GM11168 (cell line): Measurements from ENCODE around the gene EHMT2.
"Not testable (repeated sequence)": the region's sequence is repeated elsewhere in the genome, so short reads cannot be mapped to it uniquely, and the experiment has no call there.

Experiments used
- in situ Hi-C: fragments of 300-500 bp; cut with MboI; formaldehyde crosslinking; loops from one replicate; pipeline ENCODE4 v1.12.0; 2022; ENCODE audit warnings: low sequenced_read_pairs; ENCODE audit not compliant: unreplicated experiment

The EHMT2 gene

GRCh38 chr6:31874084-31874670 is 23.3 kb downstream of the EHMT2 start:
- in situ Hi-C loops, result loop anchor here (5.0 kb wide), 1 partner anchor 37 kb away; no protein-coding TSS in a partner anchor

DNA sequence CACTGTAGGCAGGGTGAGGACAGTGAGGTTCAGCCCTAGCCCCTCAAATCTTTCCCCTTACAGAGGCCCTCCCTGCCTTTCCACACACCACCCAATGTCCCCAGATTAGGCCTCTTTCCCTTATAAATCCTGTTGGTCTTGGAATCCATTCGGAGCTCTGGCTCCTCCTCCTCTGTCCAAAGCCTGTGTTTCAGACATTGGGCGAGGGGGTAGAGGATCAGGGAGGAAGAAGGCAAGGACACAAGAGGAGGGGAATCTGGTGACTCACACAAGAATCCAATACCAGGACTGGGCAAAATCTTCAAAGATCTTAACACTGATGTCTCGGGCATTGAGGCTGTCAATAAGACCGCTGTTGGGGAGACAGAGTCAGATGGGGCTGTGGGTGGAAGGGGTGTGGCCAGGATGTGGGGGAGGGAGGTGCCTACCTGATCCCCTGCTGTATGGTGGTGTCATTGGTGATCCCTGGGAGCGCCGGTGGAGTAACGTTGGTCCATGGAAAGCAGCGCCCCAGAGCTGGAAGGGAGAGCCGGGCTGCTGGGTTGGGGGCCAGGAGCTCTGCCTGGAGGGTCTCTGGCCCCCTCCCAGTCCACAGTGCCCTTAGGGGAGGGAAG is 26.3 kb downstream of the EHMT2 start:
- in situ Hi-C loops, result loop anchor here (5.0 kb wide), 1 partner anchor 34 kb away; no protein-coding TSS in a partner anchor

DNA sequence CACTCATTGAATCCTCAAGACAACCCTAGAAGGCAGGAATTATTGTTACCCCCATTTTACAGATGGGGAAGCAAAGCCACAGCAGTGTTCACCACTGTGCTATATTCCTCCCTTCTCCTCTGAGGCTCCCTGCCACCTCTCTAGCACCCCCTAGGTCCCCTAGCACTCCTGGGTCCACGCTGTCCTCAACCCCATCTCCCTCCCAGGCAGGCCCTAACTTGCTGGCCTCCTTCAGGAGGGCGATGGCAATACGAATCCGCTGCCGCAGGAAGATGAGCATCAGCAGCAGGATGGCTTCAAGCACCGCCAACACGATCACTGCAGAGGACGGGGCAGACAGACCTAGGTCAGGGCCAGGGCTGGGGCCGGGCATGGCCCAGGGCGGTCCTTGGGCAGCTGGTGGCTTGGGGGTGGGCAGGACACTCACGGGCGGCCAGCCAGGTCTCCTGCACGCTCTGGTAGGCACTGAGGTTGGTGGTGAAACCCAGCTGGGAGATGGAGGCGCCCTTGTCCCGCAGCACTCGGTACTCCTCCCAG is 27.0 kb downstream of the EHMT2 start:
- in situ Hi-C loops, result loop anchor here (5.0 kb wide), 1 partner anchor 33 kb away; no protein-coding TSS in a partner anchor

DNA sequence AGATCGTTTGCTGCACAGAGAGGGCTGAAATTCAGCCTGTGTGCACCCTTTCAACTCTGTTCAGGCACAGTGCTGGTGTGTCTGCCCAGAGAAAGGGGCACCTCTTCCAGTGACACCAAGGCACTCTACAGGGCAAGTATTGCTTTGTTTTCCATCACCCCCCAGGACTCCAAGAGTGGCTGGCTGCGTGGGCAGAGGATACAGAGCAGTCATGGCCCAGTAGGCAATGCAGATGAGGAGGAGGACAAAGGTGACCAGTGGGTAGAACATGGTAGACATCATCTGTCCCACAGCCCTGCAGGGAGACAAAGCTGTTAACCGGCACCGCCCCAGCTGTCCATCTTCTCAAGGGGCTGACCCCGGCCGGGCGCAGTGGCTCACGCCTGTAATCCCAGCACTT is 28.2 kb downstream of the EHMT2 start:
- in situ Hi-C loops, result no loop called here

GRCh38 chr6:31868658-31868971 is 28.9 kb downstream of the EHMT2 start:
- in situ Hi-C loops, result not testable (repeated sequence)

DNA sequence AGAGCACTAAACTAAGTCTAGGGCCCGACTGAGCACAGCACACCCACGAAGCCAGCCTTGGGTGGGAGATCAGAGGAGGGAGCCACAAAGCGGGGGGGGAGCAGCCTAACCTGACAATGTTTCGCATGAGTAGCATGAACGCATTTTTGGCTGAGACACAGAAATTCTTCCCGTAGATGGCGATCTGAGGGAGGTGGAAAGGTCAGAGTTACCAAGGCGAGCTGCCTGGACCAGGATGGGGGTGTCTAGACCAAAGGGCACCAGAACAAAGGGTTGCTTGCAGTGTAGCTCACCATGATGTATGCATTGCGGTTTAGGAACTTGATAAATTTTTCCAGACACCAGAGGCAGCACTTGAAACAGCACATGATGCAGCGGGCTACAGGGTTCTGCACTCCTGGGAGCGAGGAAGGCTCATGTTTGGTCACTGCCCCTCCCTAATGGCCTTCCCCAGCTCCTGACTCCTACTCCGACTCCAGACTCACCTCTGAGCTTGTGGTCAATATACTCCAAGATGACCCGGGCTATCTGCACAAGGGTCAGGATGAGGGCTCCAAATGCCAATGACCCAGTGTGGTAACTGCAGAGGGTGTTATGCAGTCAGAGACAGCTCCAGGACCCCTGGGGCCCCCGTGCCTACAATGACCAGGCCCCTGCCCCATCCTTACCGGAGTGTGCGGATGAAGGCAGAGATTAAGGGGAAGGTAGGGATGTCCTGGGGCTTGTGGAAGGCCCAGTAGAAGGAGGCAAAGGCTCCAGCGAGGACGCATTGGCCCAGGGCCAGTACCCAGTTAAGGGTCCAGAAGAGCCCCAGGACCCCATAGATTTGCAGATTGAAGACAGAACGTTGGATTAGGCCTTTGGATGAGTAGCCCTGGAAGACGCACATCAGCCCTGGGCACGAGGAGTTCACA is 32.0 kb downstream of the EHMT2 start:
- in situ Hi-C loops, result no loop called here

DNA sequence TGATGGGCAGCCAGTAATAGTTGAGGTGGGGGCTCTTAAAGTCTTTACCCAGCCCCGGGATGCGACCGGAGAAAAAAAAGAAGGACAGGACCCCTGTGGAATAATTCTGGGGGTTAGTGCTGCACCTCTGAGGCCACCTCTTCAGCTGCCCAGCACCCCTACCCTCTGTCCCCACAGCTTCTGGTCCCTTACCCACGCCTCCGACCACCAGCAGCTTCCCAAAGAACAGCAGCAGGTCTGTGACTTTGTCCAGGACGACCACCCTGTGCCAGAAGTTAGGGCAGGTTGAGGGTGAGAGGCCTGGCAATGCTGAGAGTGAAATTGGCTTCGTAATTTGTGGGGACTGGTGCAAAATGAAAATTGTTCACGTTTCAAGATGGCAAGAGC is 32.7 kb downstream of the EHMT2 start:
- in situ Hi-C loops, result no loop called here

GRCh38 chr6:31864123-31864562 is 33.4 kb downstream of the EHMT2 start:
- in situ Hi-C loops, result not testable (repeated sequence)

DNA sequence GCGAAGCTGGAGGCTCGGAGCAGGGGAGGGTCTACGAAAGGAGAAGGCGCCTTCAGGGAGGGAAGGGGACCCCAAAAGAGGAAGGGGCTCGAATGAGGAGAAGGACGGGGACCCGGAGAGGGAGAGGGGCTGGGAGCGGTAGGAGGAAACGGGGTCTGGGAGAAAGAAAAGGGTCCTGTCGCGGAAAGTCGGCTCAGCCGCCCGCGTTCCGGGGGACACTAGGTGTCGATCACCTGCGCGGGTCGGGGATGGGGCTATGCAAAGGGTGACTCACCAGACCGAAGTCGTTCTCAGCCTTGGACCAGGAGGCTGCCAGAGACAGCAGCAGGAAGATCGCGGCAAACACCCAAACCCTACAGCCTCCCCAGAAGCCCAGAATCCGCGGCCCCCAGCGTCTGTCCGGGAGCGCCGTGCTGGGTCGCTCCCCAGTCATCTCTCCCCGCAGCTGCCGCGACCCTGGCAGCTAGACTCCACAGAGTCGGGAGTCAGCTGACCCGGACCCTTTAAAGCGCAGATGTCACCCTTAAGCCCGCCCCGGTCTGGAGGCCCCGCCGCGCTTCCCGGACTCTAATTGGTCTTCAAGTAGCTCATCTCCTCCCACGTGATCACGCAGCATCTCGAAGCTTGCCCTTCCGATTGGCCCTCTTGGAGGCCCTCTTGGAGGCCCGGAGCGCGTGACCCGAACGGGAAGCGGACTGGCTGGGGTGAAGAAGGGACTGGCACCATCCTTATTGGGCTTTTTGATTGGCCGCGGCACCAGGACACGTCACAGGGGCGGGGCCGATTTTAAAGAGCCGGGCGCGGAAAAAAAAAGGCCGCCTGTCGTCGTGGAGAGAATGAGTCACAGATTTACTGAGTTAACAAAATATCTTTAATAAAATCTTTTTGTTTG is 34.9 kb downstream of the EHMT2 start, which contains the start of gene NEU1:
TSS of gene NEU1 (minus strand) at position 478 of the 892 bp plus-strand sequence. CDS start at position 433, 45 bp downstream.
- in situ Hi-C loops, result no loop called here

GRCh38 chr6:31861919-31862343 is 35.6 kb downstream of the EHMT2 start:
- in situ Hi-C loops, result no loop called here

- in situ Hi-C loops, result no loop called here
Observed at GRCh38 chr6:31861150-31861549, 36.3 kb downstream of the EHMT2 start.

GRCh38 chr6:31860349-31860748 is 37.1 kb downstream of the EHMT2 start:
- in situ Hi-C loops, result no loop called here

GRCh38 chr6:31859923-31860322 is 37.6 kb downstream of the EHMT2 start:
- in situ Hi-C loops, result no loop called here

DNA sequence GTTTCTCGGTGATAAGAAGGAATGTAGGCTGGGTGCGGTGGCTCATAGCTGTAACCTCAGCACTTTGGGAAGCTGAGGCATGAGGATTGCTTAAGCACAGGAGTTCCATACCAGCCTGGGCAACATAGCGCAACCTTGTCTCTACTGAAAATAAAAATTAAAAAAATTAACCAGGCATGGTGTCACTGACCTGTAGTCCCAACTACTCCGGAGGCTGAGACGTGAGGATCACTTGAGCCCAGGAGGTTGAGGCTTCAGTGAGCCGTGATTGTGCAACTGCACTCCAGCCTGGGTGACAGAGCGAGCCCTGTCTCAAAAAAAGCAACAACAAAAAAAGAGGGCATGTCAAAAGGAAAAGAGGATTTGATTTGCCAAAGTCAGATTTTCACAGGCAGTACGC is 38.8 kb downstream of the EHMT2 start:
- in situ Hi-C loops, result no loop called here

- in situ Hi-C loops, result not testable (repeated sequence)
Observed at GRCh38 chr6:31857774-31858173, 39.7 kb downstream of the EHMT2 start.

GRCh38 chr6:31851980-31852718 is 45.3 kb downstream of the EHMT2 start:
- in situ Hi-C loops, result not testable (repeated sequence)

GRCh38 chr6:31851485-31851832 is 46.0 kb downstream of the EHMT2 start:
- in situ Hi-C loops, result no loop called here

- in situ Hi-C loops, result no loop called here
Observed at GRCh38 chr6:31850765-31851484, 46.6 kb downstream of the EHMT2 start.
